ENCODE results near the gene WDFY3.

Gene WDFY3

GRCh38 chr4:84912741-84913140 is 53.7 kb downstream of the WDFY3 start:
- DNase-seq (ENCODE audit: low spot score): no peak

- no peak for DNase-seq (ENCODE audit: low spot score)
Measured at GRCh38 chr4:84908876-84909275, 57.6 kb downstream of the WDFY3 start.

DNA sequence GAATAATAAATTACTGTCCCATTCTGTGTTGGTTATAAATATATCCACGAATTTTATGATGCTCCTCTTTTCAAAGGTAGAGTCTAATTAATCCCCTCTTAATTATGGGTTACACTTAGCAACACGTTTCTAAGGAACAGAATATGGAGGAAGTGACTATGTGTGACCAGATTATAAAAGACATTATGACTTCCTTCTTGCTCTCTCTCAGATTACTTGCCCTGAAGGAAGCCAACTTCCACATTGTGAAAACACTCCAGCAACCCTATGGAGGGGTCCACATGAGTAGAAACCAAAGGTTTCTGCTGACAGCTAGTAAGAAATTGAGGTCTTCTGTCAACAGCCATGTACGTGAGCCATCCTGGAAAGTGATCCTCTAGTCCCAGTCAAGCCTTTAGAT is 59.3 kb downstream of the WDFY3 start:
- no peak for DNase-seq (ENCODE audit: low spot score)

GRCh38 chr4:84905646-84906045 is 60.8 kb downstream of the WDFY3 start:
- no peak for DNase-seq (ENCODE audit: low spot score)

DNA sequence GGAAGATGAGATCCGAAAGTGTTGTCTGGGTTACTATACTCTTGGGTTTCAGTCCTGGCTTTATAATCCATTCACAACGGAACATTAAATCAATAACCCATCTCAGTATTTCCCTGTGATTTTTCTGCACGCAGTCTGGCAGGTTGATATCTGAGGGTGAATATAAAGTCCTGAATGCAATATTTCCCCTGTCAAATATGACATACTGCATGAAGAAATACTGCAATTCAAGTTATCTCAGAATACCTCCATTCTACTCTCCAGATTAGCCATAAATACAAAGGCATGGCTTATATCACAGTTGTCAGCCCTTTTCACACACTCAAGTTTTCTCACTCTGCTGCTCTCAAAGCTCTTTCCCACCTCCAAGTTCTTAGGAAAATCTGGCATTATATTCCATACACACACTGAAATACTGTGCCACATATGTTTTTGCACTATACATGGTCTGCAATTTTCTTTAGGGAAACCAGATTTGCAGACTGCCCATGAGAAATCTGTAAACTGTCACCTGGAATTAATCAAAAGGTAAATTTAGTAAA is 64.7 kb downstream of the WDFY3 start:
- DNase-seq (ENCODE audit: low spot score): no peak

GRCh38 chr4:84901173-84901572 is 65.3 kb downstream of the WDFY3 start:
- DNase-seq (ENCODE audit: low spot score): no peak

DNA sequence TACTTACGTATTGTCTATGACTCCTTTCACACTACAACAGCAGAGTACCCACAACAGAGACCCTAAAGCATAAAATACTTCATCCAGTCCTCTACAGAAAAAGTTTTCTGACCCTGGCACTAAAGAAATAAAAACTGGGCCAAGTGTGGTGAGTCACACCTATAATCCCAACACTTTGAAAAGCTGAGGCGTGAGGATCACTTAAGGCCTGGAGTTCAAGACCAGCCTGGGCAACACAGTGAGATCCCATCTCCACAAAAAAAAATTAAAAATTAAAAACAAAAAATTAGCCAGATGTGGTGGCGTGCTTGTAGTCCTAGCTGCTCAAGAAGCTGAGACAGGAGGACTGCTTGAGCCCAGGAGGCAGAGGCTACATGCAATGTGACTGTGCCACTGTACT is 66.9 kb downstream of the WDFY3 start:
- DNase-seq (ENCODE audit: low spot score): no peak

DNA sequence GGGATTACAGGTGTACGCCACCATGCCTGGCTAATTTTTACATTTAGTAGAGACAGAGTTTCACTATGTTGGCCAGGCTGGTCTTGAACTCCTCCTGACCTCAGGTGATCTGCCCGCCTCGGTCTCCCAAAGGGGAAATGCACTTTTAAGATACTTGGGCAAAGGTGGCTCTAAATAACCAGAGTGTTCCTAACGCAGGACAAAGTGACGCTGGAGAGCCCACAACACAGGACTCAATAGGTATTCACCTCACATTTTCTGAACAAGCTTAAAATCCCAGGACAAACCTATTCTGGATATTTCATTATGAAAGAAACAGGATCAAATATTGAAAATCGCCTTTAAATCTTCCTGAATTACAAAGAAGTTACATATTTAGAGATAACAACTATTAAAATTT is 69.0 kb downstream of the WDFY3 start:
- DNase-seq (ENCODE audit: low spot score): no peak

DNA sequence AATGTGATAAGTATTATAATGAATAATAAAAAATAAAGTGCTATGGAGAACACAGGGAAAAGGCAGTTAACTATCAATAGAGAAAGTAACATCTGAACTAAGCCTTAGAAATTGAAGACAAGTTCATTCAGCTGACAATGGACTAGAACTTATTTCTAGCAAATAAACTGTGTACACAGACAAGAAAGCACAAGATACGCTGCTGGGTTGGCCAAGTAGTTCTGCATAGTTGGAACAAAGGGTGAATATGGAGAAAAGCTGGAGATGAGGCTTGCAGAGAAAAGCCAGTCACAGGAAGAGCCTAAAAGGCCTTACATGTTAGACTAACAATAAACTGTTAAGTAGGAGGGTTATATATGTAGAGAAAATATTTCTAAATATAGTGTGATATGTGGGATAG is 71.2 kb downstream of the WDFY3 start:
- DNase-seq (ENCODE audit: low spot score): no peak

GRCh38 chr4:84894621-84895020 is 71.9 kb downstream of the WDFY3 start:
- no peak for DNase-seq (ENCODE audit: low spot score)

GRCh38 chr4:84892950-84893349 is 73.5 kb downstream of the WDFY3 start:
- DNase-seq (ENCODE audit: low spot score): no peak

DNA sequence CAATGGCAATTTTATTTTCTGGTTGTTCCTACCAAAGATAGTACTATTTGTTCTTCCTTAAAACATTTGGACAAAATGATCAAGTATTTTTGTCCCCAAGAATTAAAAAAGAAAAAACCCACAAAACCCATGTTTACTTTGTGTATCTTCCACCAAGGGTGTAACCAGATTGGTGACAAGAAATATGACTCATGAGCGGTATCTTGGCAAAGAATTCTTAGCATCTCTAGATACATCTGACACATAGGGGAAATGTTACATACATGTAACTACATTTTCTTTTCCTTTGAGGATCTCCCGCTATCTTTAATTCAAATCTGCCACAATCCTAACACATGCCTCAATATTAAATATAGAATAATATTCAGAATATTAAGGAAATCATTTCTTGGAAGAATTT is 78.7 kb downstream of the WDFY3 start:
- DNase-seq (ENCODE audit: low spot score): no peak

GRCh38 chr4:84879651-84880200 is 86.8 kb downstream of the WDFY3 start:
- DNase-seq (ENCODE audit: low spot score): no peak

DNA sequence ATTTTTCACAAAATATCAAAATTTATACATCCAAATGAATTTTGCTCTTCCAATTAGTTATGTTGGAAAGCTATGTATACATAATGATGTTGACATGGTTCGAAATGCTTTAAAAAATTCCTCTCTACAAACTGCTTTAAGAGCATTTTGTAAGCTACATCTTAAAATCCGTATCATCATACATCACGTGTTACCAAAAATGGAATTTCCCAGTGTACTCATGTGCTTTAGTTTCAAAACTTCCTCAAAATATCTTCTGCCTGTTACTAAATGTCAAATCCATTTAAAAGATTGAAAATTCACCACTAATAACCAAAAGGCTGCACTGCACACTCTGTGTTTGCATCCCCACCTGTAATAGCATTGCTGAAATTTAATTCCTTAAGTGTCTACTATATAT is 87.9 kb downstream of the WDFY3 start:
- no peak for DNase-seq (ENCODE audit: low spot score)

DNA sequence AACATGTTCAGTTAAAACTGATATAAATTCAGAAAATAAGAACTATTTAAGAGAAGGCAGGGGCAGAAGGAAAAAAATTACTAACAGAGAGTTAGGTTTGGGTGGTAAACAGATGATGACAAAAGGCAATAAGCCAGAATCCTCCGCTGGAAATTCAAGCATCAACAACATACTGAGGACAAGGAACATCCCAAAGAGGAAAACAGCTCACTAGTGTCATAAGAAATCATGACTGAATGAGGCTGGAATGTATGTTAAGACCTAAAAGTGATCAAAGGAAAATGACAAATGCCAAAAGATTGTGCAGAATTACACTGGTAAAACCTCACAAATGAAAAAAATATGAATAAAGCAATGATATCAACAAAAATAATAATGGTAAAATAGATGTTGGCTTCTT is 88.4 kb downstream of the WDFY3 start:
- DNase-seq (ENCODE audit: low spot score): peak; percentile 53

DNA sequence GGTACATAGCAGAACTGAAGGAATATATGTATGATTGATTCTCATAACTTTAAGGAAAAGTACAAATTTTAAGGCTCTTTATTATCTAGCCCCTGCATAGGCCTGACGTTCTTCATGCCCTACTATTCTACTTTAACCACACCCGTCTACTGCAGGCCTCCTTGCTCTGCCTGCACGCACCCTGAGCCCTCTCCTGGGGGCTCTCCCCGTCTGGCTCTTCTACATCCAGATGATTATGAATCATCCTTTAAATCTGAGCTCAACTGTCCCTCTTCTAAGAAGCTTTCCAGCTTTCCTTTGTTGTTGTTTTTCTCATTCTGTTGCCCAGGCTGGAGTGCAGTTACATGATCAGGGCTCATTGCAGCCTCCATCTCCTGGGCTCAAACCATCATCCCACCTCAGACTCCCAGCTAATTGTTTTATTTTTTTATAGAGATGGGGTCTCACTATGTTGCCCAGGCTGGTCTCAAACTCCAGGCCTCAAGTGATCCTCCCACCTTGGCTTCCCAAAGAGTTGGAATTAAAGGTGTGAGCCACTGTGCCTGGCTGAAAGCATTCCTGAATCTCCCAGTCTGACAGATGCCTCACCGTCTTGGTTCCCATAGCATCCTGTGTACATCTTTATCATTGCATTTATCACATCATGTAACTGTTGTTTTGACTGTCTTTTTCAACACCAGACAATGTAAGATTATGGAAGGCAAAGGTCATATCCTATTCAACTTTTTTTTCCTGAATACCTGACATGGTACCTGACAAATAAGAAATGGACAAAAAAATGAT is 89.2 kb downstream of the WDFY3 start:
- no peak for DNase-seq (ENCODE audit: low spot score)

DNA sequence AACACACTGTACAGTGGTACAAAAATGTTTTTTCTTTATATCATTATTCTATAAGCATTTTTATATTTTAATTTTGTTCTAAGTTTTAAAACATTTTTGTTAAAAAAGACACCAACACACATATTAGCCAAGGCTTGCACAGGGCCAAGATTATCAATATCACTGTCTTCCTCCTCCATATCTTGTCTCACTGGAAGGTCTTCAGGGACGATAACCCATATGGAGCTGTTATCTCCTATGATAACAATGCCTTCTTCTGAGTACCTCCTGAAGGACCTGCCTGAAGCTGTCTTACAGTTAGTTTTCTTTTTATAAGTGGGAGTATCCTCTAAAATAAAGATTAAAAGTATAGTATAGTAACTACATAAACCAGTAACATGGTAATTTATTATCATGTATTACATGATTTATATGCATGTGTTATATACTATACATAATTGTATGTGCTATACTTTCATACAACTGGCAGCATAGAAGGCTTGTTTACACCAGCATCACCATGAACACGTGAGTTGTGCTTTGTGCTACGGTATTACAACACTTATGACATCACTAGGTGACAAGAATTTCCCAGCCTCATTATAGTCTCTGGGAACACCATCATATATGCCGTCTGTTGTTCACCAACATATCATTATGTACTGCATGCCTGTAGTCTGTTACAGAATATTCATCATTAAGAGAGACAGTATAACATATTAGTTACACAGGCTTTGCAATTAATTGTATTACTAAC is 90.7 kb downstream of the WDFY3 start:
- DNase-seq (ENCODE audit: low spot score): no peak

DNA sequence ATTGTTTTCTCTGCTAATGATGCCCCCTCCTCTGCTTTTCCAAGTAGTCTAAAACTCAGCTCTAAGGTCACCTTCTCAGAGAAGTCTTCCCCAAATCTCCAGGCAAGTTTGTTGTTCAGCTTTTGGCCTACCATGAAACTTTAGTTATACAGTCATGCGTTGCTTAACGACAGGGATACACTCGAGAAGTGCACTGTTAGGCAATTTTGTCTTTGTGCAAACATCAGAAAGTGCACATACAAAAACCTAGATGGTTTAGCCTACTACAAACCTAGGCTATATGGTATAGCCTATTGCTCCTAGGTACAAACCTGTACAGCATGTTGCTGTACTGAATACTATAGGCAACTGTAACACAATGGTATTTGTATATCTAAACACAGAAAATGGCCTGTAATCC is 91.9 kb downstream of the WDFY3 start:
- DNase-seq (ENCODE audit: low spot score): no peak

- DNase-seq (ENCODE audit: low spot score): peak; percentile 28
Measured at GRCh38 chr4:84870398-84871163, 95.9 kb downstream of the WDFY3 start.

DNA sequence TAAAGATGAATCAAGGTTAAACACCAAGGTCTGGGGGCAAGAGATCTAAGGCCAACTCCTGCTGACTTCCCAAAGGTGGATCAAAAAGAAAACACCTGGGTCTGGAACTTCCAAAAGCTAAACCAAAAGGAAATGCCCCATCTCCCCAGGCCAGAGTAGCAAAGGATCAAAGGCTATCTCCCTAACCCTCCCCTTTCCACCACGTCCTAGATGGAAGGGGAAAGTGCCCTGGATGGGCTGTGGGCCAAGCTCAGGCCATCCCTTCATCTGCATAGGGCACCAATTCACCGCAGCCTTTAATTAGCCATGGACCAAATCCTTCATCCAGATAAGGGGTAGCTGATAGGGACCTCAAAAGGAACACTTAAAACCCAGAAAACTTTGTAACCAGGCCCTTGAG is 100.2 kb downstream of the WDFY3 start:
- DNase-seq (ENCODE audit: low spot score): no peak

DNA sequence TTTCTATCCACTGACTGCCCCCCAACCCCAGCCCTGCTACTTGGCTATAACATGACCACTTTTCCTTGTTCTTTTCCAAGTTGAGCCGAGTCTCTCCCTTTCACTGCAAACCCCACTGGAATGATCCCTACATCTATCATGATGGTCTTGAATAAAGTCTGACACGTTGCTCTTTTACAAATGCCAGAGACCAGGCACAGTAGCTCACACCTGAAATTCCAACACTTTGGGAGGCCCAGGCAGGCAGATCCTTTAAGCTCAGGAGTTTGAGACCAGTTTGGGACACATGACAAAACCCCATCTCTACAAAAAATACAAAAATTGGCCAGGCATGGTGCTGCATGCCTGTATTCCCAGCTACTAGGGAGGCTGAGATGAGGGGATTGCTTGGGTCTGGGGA is 100.9 kb downstream of the WDFY3 start:
- DNase-seq (ENCODE audit: low spot score): no peak

- DNase-seq (ENCODE audit: low spot score): no peak
Measured at GRCh38 chr4:84862064-84862463, 104.4 kb downstream of the WDFY3 start.

All from AG08396 (cell line).